Spleen (tissue), 7 donors: Measurements from ENCODE around the gene PTPRN2.

Experiments used
- CTCF ChIP-seq, 11 experiments: fragments of 200-600 bp in 7 of 11; fragments of 450-650 bp in 4 of 11; sonication (generic) in 4 of 11; IDR thresholded peaks in 8 of 11; conservative IDR thresholded peaks in 3 of 11; 1 replicate in 7 of 11; 2 replicates in 4 of 11; pipeline versions ENCODE4 v1.4.0 to v1.8.0; 2016 to 2021; ENCODE audit warnings: antibody characterized with exemption in 11 of 11, inconsistent platforms in 4 of 11, mild to moderate bottlenecking in 1 of 11
- POLR2A ChIP-seq, 3 donors: fragments of 450-650 bp; IDR thresholded peaks; one replicate each; pipeline ENCODE4 v1.5.1; 2017; ENCODE audit warnings: antibody characterized with exemption in 3 of 3, mild to moderate bottlenecking in 1 of 3
- donor health status: DM: no; HTN: no; CAD: no; lungs with moderate emphysema.
- donor health status: DM: no; HTN: no; CAD: no.
- donor health status: DM: no; HTN: no; CAD: no.

DNA sequence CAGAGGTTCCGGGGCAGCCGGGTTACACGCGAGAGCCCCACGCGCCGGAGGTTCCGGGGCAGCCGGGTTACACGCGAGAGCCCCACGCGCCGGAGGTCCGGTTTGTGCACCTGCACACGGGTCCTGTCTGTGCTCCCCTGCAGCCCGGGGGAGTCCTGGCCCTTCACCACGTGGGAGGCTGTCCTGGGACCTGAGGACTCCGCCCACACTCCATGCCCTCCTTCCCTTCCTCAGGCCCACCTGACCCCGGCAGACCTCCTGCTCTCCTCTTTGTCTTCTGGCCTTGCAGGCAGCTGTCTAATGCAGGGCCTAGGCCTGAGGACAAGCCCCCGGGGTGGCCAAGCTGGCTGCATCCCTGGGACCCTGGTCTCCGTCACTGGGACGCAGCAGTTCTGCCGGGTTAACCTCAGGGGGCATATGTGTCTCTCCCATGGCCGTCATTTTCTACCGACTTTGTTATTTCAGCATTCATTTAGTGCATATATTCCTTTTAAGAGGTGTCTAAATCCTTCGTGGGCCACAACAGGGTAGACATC, 876.2 kb downstream of the PTPRN2 start:
- TF ChIP-seq CTCF (IDR thresholded peaks at IDR 0.05 in 8 of 11, conservative IDR thresholded peaks at IDR 0.05 in 3 of 11): no peak
- no peak for TF ChIP-seq POLR2A (IDR thresholded peaks at IDR 0.05)
